NCI-H345 (cell line): Measurements from ENCODE around the gene CHST8.

Experiments used
- DNase-seq: peaks from one replicate; lab custom pipeline; 2025; lab: John Stamatoyannopoulos, UW

CHST8 gene

DNA sequence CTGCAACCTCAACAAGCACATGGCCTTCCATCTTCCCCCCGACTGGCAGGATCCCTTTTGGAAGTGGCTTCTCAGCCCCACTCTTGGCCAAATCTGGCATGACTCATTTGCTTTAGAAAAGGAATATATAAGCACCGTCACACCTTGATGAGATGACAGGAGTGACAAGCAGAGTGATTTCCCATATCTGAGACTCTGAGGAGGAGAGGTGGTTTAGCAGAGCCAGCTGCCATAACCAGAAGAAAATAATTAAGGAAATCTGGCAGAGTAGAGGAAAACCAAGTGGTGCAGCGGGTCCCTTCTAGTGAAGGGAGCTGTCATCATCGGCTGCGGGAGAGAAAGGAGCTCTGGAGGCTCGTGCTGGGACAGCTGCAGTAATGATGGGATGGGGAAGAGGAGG, 147.5 kb downstream of the CHST8 start:
- DNase-seq, result no peak

DNA sequence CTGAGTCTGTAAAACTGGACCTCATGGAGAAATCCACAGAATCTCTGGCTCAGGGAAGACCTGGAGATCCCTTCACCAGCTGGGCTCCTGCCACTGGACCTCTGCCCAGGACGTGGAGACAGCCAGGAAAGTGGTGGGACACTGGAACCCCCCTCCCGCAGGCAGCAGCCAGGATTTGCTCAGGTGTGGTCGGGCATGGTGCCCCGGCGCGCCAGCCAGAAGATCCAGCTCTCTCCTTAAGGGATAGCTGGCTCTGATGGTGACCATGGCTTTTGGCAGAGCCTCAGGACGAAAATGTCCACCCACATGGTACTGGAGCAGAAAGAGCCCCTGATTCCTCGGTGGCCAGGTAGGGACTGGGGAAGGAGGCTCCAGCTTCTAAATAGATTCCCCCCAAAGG, 148.4 kb downstream of the CHST8 start:
- no peak for DNase-seq

DNA sequence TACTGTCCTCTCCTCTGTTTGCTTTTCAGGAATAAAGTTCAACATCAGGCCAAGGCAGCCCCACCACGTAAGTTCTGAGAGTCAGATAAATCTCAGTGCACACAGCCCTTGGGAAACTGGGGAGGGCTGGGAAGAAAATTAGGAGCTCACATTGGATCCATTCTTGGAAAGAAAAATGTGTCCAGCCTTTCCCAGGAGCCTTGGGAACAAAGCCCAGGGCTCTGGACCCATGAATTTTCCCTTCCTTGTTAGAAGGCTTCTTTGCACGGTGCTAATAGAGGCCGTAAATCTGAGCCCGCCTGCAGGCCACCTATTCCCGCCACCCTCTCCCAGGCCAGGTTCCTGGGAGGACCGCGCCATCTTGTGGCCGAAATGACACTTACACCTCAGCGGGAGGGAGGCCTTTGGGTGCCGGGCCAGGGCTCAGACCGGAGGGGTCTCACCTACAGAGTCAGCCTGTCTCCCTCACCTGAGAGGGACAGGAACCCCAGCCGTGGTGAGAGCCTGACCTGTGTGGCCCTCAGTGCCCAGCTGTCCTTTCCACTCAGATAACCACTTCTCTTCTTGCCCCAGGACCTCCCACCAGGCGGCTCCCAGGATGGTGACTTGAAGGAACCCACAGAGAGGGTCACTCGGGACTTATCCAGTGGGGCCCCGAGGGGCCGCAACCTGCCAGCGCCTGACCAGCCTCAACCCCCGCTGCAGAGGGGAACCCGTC, 149.8 kb downstream of the CHST8 start:
- DNase-seq, result peak; percentile 85

DNA sequence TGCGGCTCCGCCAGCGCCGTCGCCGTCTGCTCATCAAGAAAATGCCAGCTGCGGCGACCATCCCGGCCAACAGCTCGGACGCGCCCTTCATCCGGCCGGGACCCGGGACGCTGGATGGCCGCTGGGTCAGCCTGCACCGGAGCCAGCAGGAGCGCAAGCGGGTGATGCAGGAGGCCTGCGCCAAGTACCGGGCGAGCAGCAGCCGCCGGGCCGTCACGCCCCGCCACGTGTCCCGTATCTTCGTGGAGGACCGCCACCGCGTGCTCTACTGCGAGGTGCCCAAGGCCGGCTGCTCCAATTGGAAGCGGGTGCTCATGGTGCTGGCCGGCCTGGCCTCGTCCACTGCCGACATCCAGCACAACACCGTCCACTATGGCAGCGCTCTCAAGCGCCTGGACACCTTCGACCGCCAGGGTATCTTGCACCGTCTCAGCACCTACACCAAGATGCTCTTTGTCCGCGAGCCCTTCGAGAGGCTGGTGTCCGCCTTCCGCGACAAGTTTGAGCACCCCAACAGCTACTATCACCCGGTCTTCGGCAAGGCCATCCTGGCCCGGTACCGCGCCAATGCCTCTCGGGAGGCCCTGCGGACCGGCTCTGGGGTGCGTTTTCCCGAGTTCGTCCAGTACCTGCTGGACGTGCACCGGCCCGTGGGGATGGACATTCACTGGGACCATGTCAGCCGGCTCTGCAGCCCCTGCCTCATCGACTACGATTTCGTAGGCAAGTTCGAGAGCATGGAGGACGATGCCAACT, 150.5 kb downstream of the CHST8 start:
- no peak for DNase-seq

DNA sequence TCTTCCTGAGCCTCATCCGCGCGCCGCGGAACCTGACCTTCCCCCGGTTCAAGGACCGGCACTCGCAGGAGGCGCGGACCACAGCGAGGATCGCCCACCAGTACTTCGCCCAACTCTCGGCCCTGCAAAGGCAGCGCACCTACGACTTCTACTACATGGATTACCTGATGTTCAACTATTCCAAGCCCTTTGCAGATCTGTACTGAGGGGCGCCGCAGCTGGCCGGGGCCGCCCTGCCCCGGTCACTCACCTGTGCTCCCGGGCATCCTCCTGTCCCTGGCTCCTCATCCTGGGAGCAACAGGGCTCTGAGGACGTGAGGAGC, 151.1 kb downstream of the CHST8 start:
- DNase-seq, result no peak

DNA sequence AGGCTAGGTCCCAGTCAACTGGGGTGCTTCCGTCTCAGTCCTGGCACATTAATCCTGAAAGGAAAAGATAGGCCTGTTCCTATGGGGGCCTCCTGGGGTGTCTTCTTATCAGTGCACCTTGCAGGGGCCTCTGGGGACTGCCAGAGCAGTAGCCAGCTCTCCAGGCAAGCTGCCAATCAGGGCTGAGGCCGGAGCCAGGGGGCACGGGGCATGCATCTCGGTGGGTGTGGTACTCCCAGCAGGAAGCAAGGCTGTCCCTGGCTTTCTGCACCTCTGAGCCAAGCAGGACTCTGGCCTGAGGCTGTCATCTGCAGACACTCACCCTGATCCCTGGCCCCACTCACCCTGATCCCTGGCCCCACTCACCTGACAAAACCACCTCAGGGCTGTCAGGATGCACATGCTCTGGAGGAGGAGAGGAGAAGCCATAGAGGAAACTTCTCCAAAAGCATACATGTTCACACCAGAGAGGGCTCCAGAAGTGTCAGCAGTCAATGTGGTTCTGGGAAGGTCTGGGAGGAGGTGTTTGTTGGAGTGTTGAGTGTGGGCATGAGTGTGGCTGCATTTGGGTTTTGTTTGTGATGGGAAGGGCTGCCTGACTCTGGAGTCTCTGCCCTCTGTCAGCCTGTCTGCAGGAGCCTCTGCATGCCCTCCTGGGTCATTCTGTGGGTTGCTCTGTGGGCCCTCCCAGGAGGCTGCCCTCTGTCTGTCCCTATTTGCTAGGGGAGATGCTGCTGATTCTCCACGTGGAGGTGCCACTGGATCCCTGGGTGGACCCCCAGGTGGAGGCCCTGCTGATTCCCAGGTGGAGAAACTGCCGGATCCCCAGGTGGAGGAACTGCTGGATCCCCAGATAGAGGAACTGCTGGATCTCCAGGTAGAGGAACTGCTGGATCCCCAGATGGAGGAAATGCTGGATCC, 152.2 kb downstream of the CHST8 start:
- DNase-seq, result no peak

DNA sequence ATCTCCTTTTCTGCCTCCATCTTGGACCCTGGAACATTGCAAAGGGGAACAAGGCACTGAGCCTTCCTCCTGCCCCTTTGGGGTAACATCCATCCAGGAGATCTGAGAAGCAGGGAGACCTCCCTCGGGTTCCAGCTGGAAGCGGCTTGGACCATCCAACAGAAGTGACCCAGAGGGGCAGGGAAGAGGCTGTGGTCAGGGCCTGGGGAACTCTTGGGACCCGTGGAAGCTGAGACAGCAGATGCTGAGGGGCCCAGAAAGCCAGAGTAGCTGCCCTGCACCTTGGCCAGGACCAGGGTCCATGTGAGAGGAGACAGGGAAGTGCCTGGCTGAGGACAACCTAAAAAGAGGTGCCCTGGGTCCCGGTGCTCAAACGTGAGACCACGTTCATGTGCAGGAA, 153.0 kb downstream of the CHST8 start:
- no peak for DNase-seq

DNA sequence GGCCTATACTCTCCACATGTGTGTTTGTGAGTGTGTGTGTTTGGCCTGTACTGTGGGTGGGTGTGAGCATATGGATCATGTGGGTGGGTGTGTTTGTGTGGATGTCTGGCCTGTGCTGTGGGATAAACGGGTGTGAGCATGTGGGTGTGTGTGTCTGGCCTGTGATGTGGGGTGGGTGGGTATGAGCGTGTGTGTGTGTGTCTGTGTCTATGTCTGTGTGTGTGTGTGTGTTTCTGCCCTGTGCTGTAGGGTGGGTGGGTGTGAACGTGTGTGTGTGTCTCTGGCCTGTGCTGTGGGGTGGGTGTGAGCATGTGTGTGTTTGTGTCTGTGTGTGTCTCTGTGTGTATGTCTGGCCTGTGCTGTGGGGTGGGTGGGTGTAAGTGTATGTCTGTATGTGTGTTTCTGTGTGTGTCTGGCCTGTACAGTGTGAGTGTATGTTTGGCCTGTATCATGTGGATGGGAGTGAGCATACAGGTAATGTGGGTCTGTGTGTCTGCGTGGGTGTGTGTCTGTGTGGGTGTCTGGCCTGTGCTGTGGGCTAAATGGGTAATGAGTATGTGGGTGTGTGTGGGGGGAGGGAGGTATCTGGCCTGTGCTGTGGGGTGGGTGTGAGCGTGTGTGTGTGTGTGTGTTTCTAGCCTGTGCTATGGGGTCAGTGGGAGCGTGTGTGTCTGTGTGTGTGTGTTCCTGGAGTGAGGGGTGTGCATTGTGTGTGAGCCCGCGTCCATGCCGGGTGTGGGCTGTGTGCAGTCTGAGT, 154.2 kb downstream of the CHST8 start:
- DNase-seq, result no peak

DNA sequence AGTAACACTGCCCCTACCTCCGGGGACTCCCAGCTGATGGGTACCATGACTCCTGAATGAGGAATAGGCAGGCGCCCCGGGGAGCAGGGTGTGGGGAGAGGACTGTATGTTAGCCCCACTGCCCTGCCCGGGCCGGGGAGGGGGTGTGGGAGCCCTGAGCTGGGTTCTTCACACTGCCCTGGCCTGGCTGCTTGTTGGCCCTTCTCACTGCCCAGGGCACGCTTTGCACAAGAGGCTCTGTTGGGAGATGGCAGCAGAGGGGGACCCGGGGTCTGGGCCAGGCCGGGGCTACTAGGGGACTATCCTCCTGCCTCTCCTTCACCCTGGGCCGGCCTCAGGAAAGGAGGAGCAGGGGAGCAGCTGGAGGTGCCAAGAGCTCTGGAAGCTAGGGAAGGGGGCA, 155.6 kb downstream of the CHST8 start:
- DNase-seq, result no peak

DNA sequence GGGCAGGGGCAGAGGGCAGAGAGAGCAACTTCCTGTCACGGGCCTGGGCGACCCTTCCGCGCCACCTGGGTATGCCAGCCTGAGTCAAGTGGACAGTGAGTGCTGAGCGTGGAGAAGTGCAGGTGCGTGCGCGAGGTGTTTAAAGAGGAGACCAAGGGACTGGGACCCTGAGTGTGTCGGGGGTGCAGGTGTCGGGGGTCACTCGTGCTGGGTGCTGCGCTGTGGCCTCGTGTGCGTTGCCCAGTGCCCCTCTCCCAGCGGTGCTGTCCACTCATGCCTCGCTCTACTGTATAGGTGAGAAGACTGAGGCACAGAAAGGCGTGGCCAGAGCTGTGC, 156.0 kb downstream of the CHST8 start:
- no peak for DNase-seq

DNA sequence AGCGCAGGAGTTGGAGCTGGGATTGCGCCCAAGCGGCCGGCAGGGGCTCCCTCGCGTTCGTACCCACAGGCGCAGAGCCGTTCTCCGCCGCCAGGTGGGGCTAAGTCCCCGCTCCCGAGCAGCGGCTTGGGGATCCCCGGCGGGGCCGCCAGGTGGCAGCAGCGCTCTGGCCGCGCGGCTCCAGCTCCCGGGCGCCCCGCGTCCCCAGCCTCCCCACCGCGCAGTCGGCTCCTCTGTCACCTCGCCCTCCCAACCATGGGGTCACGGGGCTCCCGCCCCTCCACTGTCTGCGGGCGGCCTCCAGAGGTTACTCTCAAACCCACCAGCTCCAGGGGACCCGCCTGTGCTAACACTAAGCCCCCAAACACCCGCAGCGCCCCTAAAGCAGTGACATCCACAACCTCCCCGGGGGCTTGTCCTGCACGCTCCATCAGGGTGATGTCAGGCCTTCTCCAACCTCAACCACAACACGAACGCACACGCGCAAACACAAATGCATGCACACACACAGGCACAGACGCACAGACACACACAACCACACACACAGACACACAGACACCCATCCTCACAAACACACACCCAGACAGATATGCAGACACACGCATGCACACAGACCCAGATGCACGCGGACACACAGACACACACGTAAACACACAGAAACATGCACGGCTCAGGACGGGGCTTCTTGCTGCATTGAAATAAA, 156.5 kb downstream of the CHST8 start:
- peak; percentile 91 for DNase-seq

DNA sequence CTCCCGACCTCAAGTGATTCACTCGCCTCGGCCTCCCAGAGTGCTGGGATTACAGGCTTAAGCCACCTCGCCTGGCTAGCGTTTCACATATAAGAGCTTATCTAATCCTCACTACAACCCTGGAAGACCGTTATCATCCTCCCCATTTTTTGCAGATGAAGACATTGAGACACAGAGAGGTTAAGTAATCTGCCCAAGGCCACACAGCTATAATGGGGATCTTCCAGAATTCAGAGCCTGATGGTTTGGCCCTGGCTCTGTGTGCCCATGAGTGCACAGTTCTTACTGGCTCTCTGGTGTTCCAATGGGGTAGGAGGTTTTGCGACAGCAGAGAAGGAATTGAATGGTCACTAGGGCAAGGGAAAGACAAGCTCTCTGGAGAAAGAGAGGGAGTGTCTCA, 158.1 kb downstream of the CHST8 start:
- no peak for DNase-seq

DNA sequence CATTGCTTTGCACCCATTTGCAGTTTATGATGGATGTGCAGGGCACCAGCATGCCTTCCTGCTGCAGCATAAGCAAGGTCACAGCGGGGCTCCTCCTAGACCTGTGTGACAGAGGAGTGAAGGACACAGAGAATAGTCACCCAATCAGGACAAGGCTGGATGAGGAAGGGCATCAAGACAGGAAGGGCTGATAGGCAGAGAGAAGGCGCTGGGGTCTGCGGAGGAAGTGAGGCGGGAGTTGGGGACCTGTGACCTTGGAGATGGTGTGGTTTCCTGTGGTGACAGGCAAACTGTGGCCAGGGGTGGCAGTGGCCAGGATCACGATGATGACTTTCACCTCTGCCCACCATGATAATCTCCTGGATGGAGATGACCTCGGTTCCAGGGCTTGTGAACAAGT, 158.5 kb downstream of the CHST8 start:
- no peak for DNase-seq

DNA sequence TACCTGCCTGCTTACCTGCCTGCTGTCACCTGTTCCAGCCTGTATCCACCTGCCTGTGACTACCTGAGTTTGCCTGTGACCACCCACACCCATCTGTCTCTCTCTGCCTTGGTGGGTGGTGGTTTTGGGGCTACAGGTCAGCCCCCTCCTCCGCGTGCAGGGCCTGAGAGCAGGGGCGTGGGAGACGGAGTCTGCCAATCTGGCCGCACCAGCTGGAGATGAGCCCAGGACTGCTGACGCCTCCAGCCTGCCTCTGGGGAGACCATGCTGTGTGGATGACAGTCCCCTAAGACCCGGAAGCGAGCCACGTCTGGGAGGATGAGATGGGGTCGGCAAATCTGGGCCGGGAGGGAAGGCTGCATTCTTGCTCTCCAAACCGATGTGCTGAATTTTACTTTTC, 159.0 kb downstream of the CHST8 start:
- no peak for DNase-seq

DNA sequence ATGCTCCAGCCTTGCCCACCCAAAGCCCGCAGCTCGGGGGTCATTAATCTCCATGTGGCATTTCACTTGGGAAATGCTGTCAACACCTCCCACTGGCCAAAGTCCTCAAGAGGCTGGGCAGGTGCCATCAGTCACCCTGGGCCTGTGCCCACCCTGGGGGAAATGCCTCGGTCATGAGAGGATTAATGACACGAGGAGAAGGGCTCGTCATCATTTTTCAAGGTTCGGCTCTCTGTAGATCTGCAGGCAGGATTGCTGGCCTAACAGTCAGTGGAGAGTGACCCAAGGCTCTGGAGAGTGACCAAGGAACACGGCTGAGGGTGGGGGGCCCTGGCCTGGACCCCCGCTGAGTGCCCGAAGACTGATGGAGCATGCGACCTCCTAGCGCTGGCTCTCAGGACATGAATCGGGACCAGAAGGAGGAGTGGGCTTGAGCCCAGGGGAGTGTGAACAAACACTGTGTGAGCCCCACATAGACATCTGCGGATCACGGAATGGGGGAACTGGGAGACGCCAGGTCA, 159.7 kb downstream of the CHST8 start:
- no peak for DNase-seq

DNA sequence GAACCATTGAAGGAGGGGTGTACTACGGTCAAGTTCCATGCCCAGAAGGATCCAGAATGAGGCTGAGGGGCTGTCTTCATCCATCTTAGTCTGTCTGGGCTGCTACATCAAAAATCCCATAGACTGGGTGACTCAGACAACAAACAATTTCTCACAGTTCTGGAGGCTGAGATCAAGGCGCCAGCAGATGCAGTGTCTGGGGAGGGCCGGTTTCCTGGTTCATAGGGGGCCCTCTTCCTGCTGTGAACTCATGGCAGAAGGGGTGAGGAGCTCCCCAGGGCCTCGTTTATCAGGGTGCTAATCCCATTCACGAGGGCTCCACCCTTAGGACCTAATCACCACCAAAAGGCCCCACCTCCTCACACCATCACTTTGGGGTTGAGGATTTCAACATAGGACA, 160.2 kb downstream of the CHST8 start:
- no peak for DNase-seq

DNA sequence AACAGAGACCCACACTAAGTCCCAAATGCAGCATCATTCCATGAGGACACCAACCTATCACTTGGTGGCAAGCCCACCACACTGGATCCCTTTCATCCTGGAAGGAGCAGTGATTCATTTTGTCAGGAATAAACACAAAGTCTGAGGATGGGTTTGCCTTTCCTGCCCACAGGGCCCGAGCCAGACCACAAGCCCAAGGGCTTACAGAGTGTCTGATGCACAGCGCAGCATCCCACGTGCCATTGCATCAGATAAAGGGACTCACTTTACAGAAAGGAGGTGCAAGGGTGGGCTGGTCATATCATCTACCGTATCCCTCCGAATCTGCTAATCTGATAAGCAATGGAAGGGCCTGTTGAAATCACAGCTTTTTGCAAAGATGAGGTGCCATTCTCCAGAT, 162.7 kb downstream of the CHST8 start:
- DNase-seq, result no peak

DNA sequence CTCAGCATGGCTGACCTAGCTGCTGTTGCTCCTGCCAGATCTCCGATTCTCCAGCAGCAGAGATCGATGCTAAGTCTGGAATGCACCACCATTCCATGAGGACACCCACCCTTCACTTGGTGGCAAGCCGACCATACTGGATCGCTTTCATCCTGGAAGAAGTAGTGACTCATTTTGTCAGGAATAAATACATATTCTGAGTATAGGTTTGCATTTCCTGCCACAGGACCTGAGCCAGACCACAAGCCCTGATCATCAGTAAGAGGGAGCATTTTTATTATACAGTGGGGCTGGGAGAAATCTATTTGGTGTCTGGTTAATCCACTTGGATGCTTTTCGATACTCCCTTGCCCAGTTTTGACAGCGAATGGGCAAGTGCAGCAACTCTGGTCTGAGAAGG, 164.0 kb downstream of the CHST8 start:
- no peak for DNase-seq

DNA sequence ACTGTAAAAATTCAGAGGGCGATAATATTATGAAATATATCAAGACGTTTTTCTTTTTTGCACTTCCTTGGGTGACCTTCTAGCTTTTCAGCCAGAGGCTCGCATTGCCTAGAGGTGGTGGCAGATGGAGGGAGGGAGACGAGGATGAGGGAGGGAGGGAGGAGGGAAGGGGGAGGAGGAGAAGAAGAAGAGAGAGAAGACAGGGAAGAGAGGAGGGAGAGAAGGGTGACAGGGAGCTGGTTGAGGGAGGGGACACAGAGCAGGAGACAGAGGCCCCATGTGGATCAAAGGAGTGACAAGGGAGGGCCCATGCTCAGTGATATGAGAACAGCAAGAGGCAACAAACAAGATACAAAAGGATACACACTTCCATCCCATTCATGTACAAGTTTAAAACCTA, 166.9 kb downstream of the CHST8 start:
- no peak for DNase-seq

DNA sequence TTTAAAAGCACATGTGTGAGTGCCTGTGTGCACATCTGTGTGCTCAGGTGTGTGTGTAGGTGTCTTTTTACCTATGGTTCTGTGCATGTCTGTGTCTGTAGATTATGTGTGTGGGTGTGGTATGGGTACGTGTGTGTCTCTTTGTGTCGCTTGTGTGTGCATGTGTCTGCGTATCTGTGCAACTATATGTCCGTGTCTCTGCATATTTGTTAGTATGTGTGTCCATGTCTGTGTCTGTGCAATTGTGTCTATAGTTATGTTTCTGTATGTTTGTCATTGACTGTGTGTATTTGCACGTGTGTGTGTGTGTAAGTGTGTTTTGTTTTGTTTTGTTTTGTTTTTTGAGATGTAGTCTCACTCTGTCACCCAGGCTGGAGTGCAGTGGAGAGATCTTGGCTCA, 167.6 kb downstream of the CHST8 start:
- no peak for DNase-seq

DNA sequence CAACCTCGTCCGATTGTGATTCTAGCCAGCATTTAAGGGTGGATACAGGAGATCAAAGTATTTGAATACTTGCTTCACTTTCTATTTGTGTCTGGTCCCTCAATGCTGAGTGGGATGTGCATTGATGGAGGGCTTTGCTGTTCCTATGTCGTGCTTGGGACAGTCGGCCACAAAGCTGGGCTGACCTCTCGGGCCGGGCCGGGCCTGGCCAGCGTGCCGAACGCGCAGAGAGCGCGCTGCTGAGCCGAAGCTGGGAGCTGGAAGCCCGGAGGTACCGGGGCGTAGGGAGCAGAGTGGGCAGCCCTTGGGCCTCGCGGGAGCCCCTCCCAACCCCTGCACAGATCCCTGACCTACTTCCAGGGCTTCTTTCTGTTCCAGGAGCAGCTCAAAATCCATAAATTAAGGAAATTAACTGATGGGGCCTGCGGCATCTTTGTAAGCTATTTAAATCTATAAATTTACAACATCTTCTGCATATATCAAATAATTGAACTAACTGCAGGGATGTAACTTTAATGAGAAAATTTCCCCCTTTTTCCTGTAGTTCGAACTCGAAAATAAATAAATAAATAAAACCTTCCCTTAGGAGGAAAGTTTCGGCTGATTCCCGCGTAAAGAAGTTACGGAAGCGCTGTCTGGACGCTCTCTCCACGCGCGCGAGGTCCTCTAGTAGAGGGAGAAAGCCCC, 173.1 kb downstream of the CHST8 start:
- no peak for DNase-seq
